K562 (cell line): ENCODE results near the gene ARID5B. TPM values are rescaled to one million over a fixed set of nuclear protein-coding genes. Genes with fewer than 3 reads are reported as not detected.

Experiments
- ATAC-seq: fragments of 200-7000 bp; cut with Tn5 transposase; 3 replicates; pipeline ENCODE4 v1.9.1; 2020; ENCODE audit warnings: moderate library complexity
- BruUV-seq: library from RNA; stranded (reverse); fragments of 400-500 nt; replicated peaks from 2 replicates; lab custom pipeline; 2021; lab: Mats Ljungman, UMichigan
- CTCF ChIA-PET: fragments of 300-600 bp; formaldehyde crosslinking; extraction: SDS; loops from one replicate; lab custom pipeline; 2021; ENCODE audit warnings: low intra/inter-chr PET ratio; lab: Yijun Ruan, JAX
- POLR2A ChIA-PET: fragments of 300-600, 350-650 bp; sonication (Branson Sonifier 250); formaldehyde crosslinking; extraction: SDS; loops from one replicate; lab custom pipeline; 2021; ENCODE audit warnings: antibody characterized with exemption, inconsistent platforms; lab: Yijun Ruan, JAX
- DNase-seq, 4 experiments: peaks; one replicate each; pipeline versions ENCODE4 v3.0.0 to v3.0.0-alpha.2; 2011 to 2018; ENCODE audit warnings: low spot score in 3 of 4, mixed read lengths in 3 of 4; ENCODE audit errors: extremely low read depth in 1 of 4
- FAIRE-seq: peaks from 2 replicates; lab custom pipeline; 2011; peaks lifted over from hg19 to GRCh38; lab: Jason Lieb, UNC
- H2AFZ ChIP-seq: 2 replicates; pipeline ENCODE4 v1.6.0; 2011; ENCODE audit warnings: low read depth, low read length, control low read depth, inconsistent platforms
- H3K27ac ChIP-seq: fragments of 200-600 bp; 3 replicates; pipeline ENCODE4 v1.8.0; 2011; ENCODE audit warnings: low read depth, mild to moderate bottlenecking, control low read depth, inconsistent platforms, low read length, moderate library complexity, mixed read lengths; ENCODE audit errors: extremely low read depth
- H3K27me3 ChIP-seq, 2 experiments: fragments of 300-600 bp in 1 of 2; 2 replicates in 1 of 2; 3 replicates in 1 of 2; pipeline versions ENCODE4 v1.6.0 to v1.8.0; 2011; ENCODE audit warnings: inconsistent platforms in 2 of 2, low read length in 2 of 2, mild to moderate bottlenecking in 1 of 2, mixed read lengths in 1 of 2, moderate library complexity in 1 of 2; ENCODE audit not compliant: control insufficient read depth in 2 of 2, insufficient read depth in 2 of 2
- H3K36me3 ChIP-seq: fragments of 300-600 bp; 3 replicates; pipeline ENCODE4 v1.8.0; 2011; ENCODE audit warnings: mild to moderate bottlenecking, low read length, inconsistent platforms; ENCODE audit not compliant: control insufficient read depth, insufficient read depth
- H3K4me1 ChIP-seq, 2 experiments: fragments of 200-600 bp in 1 of 2; replicated peaks in 1 of 2; 2 replicates in 1 of 2; 3 replicates in 1 of 2; pipeline versions ENCODE4 v1.5.1 to v1.8.0; 2011; ENCODE audit warnings: inconsistent platforms in 2 of 2, low read length in 2 of 2, mild to moderate bottlenecking in 1 of 2, mixed read lengths in 1 of 2, moderate library complexity in 1 of 2; ENCODE audit not compliant: control insufficient read depth in 2 of 2, insufficient read depth in 2 of 2
- H3K4me2 ChIP-seq: 2 replicates; pipeline ENCODE4 v1.6.1; 2011; ENCODE audit warnings: low read length, control low read depth, inconsistent platforms, mixed read lengths; ENCODE audit not compliant: insufficient read depth
- H3K4me3 ChIP-seq: fragments of 200-600 bp; sonication (generic), shearing (Covaris generic); 2 replicates; pipeline ENCODE4 v1.5.1; 2016; ENCODE audit warnings: control low read depth, inconsistent platforms
- H3K79me2 ChIP-seq: fragments of 200-600 bp; 3 replicates; pipeline ENCODE4 v1.8.0; 2011; ENCODE audit warnings: low read length, inconsistent platforms; ENCODE audit not compliant: control insufficient read depth, insufficient read depth
- H3K9ac ChIP-seq, 2 experiments: 2 replicates each; pipeline versions ENCODE4 v1.6.0 to v1.6.1; 2011; ENCODE audit warnings: low read depth in 2 of 2, low read length in 2 of 2, control low read depth in 1 of 2, inconsistent platforms in 1 of 2, mild to moderate bottlenecking in 1 of 2, mixed read lengths in 1 of 2; ENCODE audit not compliant: insufficient read depth in 1 of 2
- H3K9me1 ChIP-seq: one replicate; pipeline ENCODE4 v1.6.0; 2011; ENCODE audit warnings: inconsistent platforms, mild to moderate bottlenecking, low read length, moderate library complexity; ENCODE audit not compliant: control insufficient read depth, insufficient read depth
- H3K9me3 ChIP-seq: replicated peaks from 2 replicates; pipeline ENCODE4 v1.5.1; 2011; ENCODE audit warnings: low read depth, low read length, inconsistent platforms; ENCODE audit not compliant: control insufficient read depth, insufficient read depth
- H4K20me1 ChIP-seq: replicated peaks from 2 replicates; pipeline ENCODE4 v1.6.1; 2011; ENCODE audit warnings: low read length, inconsistent platforms, mixed read lengths; ENCODE audit not compliant: control insufficient read depth, insufficient read depth
- BRF2 ChIP-seq: IDR thresholded peaks from 3 replicates; pipeline ENCODE4 v1.6.1; 2011; ENCODE audit warnings: borderline replicate concordance, mild to moderate bottlenecking; ENCODE audit not compliant: insufficient read length, insufficient read depth
- CEBPG ChIP-seq, 3 experiments: fragments of 200-800 bp in 1 of 3; sonication (Bioruptor generic) in 1 of 3; sonication (generic) in 1 of 3; formaldehyde crosslinking in 1 of 3; IDR thresholded peaks in 2 of 3; conservative IDR thresholded peaks in 1 of 3; 2 replicates each; pipeline versions ENCODE4 v1.6.1 to v1.8.0; 2016 to 2022; ENCODE audit warnings: missing compliant biosample characterization in 2 of 3, missing genetic modification characterization in 2 of 3, mild to moderate bottlenecking in 1 of 3, missing genetic modification reagents in 1 of 3
- EZH2 ChIP-seq: IDR thresholded peaks from 2 replicates; pipeline ENCODE4 v1.6.1; 2012; ENCODE audit warnings: low read depth, mild to moderate bottlenecking, inconsistent platforms, low read length, borderline replicate concordance
- MAX ChIP-seq: sonication (generic); formaldehyde crosslinking; IDR thresholded peaks from 2 replicates; pipeline ENCODE4 v1.9.0; 2022; ENCODE audit warnings: mild to moderate bottlenecking, missing genetic modification reagents
- SP1 ChIP-seq: sonication (generic); formaldehyde crosslinking; IDR thresholded peaks from 2 replicates; pipeline ENCODE4 v1.8.1; 2022; ENCODE audit warnings: mild to moderate bottlenecking, missing genetic modification reagents
- ZNF561 ChIP-seq: fragments of 450-650 bp; formaldehyde crosslinking; conservative IDR thresholded peaks from 2 replicates; pipeline ENCODE4 v1.4.0; 2020; ENCODE audit warnings: mild to moderate bottlenecking, moderate library complexity
- WGBS: fragments of 100-300 bp; shearing (Covaris generic); methylation state at CpG from one replicate; pipeline ENCODE4 v1.1.6; 2016; ENCODE audit warnings: low coverage, mixed read lengths; ENCODE audit not compliant: insufficient coverage; ENCODE audit errors: missing lambda C conversion rate; 5-methylcytosine and 5-hydroxymethylcytosine counted together
- in situ Hi-C: fragments of 300-500 bp; cut with MboI; formaldehyde crosslinking; loops from 4 replicates; pipeline ENCODE4 v1.15.0; 2018; ENCODE audit warnings: inconsistent platforms, mixed read lengths
- intact Hi-C: fragments of 100-400 bp; cut with micrococcal nuclease; formaldehyde crosslinking; loops from 2 replicates; pipeline ENCODE4 v1.14.2; 2022
- polyA plus RNA-seq, 8 experiments: library from polyadenylated mRNA; depleted of rRNA in 4 of 8; stranded (reverse) in 5 of 8; unstranded in 3 of 8; fragments of >200 nt; fragmentation: Nextera tagmentation in 2 of 8; fragmentation: Illumina TruSeq in 1 of 8; extraction: Ambion mirVana in 2 of 8; extraction: Trizol in 1 of 8; gene quantifications; 2 replicates each; pipeline versions ENCODE4 v1.2.1 to v1.2.3, GENCODE V29; 2011 to 2014; ENCODE audit warnings: inconsistent platforms in 1 of 8, missing spikeins in 1 of 8
- total RNA-seq, 7 experiments: library from RNA; depleted of rRNA in 6 of 7; stranded (reverse); fragments of >200 nt in 6 of 7; fragmentation: Illumina TruSeq in 2 of 7; extraction: Trizol in 2 of 7; gene quantifications; 2 replicates each; pipeline versions ENCODE4 v1.2.1 to v1.2.3, GENCODE V29; 2011 to 2021; ENCODE audit warnings: low replicate concordance in 1 of 7

Gene ARID5B
- total and polyA plus RNA-seq, 9 of the 15 experiments (the other 6 are each of a cell fraction or from before 2014, with no cell fraction given) = 0.48 to 1.6 (median 0.80) TPM

- TF ChIP-seq ZNF561 (no peak), BRF2 (no peak), SP1 (CRISPR knock-in tag) (no peak), EZH2 (no peak)
Measured at GRCh38 chr10:62047228-62047892, 145.9 kb downstream of the ARID5B start (continued).

- Histone ChIP-seq H3K9me1 (no peaks in the 10 kb centered on the region), H3K4me1 (peaks cover 5 to 9% of the 10 kb centered on the region in 2 experiments; a peak in 3 of 5 replicates), H2AFZ (no peak overlapping the region), H3K36me3 (no peaks in the 10 kb centered on the region), H3K4me2 (no peak overlapping the region), H3K4me3 (no peak overlapping the region), H3K79me2 (no peaks in the 10 kb centered on the region), H4K20me1 (no peaks in the 10 kb centered on the region), H3K27me3 (peaks cover 4 to 9% of the 10 kb centered on the region in 2 experiments; a peak in 3 of 5 replicates), H3K9ac (no peak overlapping the region), H3K27ac (no peak overlapping the region), H3K9me3 (no peaks in the 10 kb centered on the region)
- in situ Hi-C loops = loop anchor here (10.0 kb wide), 1 partner anchor 197 kb away; no protein-coding TSS in a partner anchor
- ATAC-seq (no peak), DNase-seq (no peak), FAIRE-seq (no peak)
- intact Hi-C loops = no loop called here
- WGBS = 19% methylated on average over 2 of the region's 2 CpGs
- BruUV-seq = no TSS peak
- TF ChIP-seq MAX (CRISPR knock-in tag) (no peak), CEBPG (CRISPR knock-in tag; IDR thresholded peaks at IDR 0.05) (no peak), CEBPG (tag; conservative IDR thresholded peaks at IDR 0.05 in 1 of 2, IDR thresholded peaks at IDR 0.05 in 1 of 2) (0 out of 4 replicates have a peak, but pooled peaks have one; percentile 30 to 33)
- CTCF ChIA-PET = no interaction called here
- POLR2A ChIA-PET = interaction anchor here (0.6 to 0.9 kb wide), 2 partner anchors 9 to 127 kb away, joined by 3 to 4 read pairs; no protein-coding TSS in a partner anchor
Measured at GRCh38 chr10:62047960-62048383, 146.5 kb downstream of the ARID5B start.
